ENCODE measurements around the gene LRRC56. TPM values are rescaled to one million over a fixed set of nuclear protein-coding genes. Genes with fewer than 3 reads are reported as not detected.

LRRC56 gene
- total and polyA plus RNA-seq, 2 donors from 2014 or later = 1.2 to 7.7 TPM

DNA sequence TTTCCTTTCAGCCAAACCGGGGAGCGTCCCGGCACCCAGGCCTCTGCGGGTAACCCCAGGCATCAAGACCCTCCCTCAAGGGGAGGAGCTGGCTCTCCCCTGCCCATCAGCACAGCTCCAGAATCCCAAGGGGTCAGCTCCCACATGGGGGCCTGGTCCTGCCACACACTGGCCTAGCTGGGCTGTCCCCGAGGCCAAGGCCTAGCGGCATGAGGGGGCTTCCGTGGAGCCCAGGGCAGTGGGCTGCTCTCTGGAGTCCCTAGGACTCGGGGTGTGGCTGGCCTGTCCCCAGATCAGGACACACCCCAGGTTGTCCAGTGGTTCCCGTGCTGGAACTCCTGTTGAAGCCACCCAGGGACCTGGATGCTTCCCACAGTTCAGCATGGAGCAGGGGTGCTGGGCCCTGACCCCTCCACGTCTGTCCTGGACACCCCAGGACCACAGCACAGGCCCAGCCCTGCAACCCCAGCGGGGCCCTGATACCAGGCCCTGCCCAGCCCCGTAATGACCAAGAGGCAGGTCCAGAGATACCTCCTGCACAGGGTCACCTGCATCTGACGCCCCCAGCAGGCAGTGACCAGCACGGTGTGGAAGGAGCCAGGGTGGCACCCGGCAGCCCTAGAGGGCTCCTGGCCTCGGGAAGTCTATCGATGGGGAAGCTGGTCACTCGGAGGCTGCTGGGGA is 7.5 kb upstream of the LRRC56 start:
- Histone ChIP-seq H3K9me3 (ENCODE audit: control insufficient read depth in 2 of 3, insufficient read depth in 1 of 3, low read length in 3 of 3) (no peaks in the 10 kb centered on the region), H3K27me3 (ENCODE audit: control insufficient read depth, insufficient read depth, low read length) (no peaks in the 10 kb centered on the region), H3K27ac (ENCODE audit: low read depth in 2 of 2, low read length in 2 of 2) (no peak overlapping the region), H3K36me3 (ENCODE audit: control insufficient read depth in 2 of 3, insufficient read depth in 3 of 3, low read length in 3 of 3) (no peaks in the 10 kb centered on the region), H3K9ac (ENCODE audit: low read length in 3 of 3) (no peak overlapping the region), H3K4me3 (ENCODE audit: low read length in 3 of 3) (no peak overlapping the region), H3K4me1 (ENCODE audit: control insufficient read depth in 2 of 3, insufficient read depth in 2 of 3, low read depth in 1 of 3, low read length in 3 of 3) (peaks cover 0 to 9% (median 4%) of the 10 kb centered on the region in 3 donors)
- peak in 1 of 5 donors; percentile 45 for DNase-seq
- no peak for FAIRE-seq
- intact Hi-C loops (cut with DNase I) = no loop called here
- TF ChIP-seq, protein P1, sequence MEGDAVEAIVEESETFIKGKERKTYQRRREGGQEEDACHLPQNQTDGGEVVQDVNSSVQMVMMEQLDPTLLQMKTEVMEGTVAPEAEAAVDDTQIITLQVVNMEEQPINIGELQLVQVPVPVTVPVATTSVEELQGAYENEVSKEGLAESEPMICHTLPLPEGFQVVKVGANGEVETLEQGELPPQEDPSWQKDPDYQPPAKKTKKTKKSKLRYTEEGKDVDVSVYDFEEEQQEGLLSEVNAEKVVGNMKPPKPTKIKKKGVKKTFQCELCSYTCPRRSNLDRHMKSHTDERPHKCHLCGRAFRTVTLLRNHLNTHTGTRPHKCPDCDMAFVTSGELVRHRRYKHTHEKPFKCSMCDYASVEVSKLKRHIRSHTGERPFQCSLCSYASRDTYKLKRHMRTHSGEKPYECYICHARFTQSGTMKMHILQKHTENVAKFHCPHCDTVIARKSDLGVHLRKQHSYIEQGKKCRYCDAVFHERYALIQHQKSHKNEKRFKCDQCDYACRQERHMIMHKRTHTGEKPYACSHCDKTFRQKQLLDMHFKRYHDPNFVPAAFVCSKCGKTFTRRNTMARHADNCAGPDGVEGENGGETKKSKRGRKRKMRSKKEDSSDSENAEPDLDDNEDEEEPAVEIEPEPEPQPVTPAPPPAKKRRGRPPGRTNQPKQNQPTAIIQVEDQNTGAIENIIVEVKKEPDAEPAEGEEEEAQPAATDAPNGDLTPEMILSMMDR (IDR thresholded peaks at IDR 0.05; ENCODE audit: borderline replicate concordance, extremely low read depth, insufficient read depth) = no peak

DNA sequence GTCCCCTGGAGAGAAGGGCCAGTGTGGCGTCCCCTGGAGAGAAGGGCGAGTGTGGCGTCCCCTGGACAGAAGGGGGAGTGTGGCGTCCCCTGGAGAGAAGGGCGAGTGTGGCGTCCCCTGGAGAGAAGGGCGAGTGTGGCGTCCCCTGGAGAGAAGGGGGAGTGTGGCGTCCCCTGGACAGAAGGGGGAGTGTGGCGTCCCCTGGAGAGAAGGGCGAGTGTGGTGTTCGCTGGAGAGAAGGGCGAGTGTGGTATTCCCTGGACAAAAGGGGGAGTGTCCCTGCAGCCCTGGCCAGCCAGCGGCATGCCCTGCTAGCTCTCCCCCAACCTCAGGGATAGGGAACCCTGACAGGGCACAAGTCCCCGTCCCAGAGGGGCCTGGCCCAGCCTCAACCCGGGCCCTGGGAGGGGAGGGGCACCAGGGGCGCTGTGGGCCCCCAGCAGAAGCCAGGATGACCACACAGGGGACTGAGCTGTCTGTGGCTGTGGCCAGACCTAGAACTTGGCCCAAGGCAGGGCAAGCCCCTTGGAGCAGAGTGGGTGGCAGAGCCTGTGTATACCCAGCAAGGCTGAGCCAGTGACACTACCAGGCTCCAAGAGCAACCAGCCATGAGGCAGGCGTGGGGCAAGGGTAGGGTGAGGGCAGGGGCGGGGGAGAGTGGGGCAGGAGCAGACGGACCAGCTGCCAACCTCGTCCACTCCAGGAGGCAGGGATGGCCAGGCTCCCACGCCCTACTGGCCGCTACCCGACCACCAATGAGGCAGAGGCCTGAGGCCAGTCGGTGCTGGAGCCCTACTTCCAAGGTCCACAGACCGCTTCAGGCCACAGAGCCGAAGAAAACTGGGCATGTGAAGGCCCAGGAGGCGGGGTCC is 6.1 kb upstream of the LRRC56 start:
- DNase-seq = peak in 1 of 5 donors; percentile 37

DNA sequence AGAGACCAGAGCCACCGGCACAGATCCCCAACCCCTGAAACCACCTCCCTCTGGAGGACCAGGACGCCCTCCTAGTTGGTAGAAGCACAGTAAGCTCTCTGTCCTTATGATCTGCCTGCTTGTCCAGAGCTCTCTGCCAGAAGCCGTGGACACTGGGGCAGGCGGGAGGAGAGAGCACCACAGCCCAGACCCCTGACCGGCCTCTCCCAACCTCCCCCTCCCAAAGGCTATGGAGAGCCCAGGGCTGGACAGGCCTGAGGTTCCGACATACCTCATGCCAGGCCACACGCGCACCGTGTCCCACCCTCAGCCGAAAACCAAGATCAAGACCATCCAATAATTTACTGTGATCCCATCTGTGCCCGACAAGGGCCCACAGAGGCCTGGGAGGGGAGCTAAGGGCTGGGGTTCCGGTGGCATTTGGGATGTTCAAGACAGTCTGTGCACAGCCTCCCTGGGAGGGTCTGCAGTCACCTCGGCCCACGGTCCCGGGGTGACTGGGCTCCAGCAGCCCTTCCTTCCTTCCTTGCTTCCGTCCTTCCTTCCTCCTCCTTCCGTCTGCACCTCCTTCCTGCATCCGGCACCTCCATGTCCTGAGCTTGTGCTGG is 5.3 kb upstream of the LRRC56 start:
- FAIRE-seq = no peak
- no peak overlapping the region for H3K4me3 ChIP-seq (ENCODE audit: low read length in 3 of 3)
- H3K9ac ChIP-seq (ENCODE audit: low read length in 3 of 3) = no peak overlapping the region
- H3K27me3 ChIP-seq (ENCODE audit: control insufficient read depth, insufficient read depth, low read length) = no peaks in the 10 kb centered on the region
- DNase-seq = no peak
- intact Hi-C loops (cut with DNase I) = no loop called here
- no peaks in the 10 kb centered on the region for H3K36me3 ChIP-seq (ENCODE audit: control insufficient read depth in 2 of 3, insufficient read depth in 3 of 3, low read length in 3 of 3)
- H3K27ac ChIP-seq (ENCODE audit: low read depth in 2 of 2, low read length in 2 of 2) = no peak overlapping the region
- TF ChIP-seq, protein P1 (IDR thresholded peaks at IDR 0.05; ENCODE audit: borderline replicate concordance, extremely low read depth, insufficient read depth) = no peak
- H3K4me1 ChIP-seq (ENCODE audit: control insufficient read depth in 2 of 3, insufficient read depth in 2 of 3, low read depth in 1 of 3, low read length in 3 of 3) = peaks cover 0 to 14% (median 4%) of the 10 kb centered on the region in 3 donors
- H3K9me3 ChIP-seq (ENCODE audit: control insufficient read depth in 2 of 3, insufficient read depth in 1 of 3, low read length in 3 of 3) = no peaks in the 10 kb centered on the region

More for the DNA sequence above, 6.1 kb upstream of the LRRC56 start:
- H3K4me1 ChIP-seq (ENCODE audit: control insufficient read depth in 2 of 3, insufficient read depth in 2 of 3, low read depth in 1 of 3, low read length in 3 of 3) = peaks cover 0 to 12% (median 4%) of the 10 kb centered on the region in 3 donors
- H3K9ac ChIP-seq (ENCODE audit: low read length in 3 of 3) = no peak overlapping the region
- H3K4me3 ChIP-seq (ENCODE audit: low read length in 3 of 3) = no peak overlapping the region
- TF ChIP-seq, protein P1 (IDR thresholded peaks at IDR 0.05; ENCODE audit: borderline replicate concordance, extremely low read depth, insufficient read depth) = no peak
- no peak for FAIRE-seq
- no peaks in the 10 kb centered on the region for H3K36me3 ChIP-seq (ENCODE audit: control insufficient read depth in 2 of 3, insufficient read depth in 3 of 3, low read length in 3 of 3)
- no peaks in the 10 kb centered on the region for H3K9me3 ChIP-seq (ENCODE audit: control insufficient read depth in 2 of 3, insufficient read depth in 1 of 3, low read length in 3 of 3)
- intact Hi-C loops (cut with DNase I) = no loop called here
- no peak overlapping the region for H3K27ac ChIP-seq (ENCODE audit: low read depth in 2 of 2, low read length in 2 of 2)
- no peaks in the 10 kb centered on the region for H3K27me3 ChIP-seq (ENCODE audit: control insufficient read depth, insufficient read depth, low read length)
